Medulla oblongata (tissue), 1 donor: Measurements from ENCODE around the gene KCTD8.

Experiments used
- DNase-seq: peaks from one replicate; pipeline ENCODE4 v3.0.0-alpha.2; 2015; ENCODE audit errors: extremely low spot score

KCTD8 gene

GRCh38 chr4:44162538-44163270 is 285.9 kb downstream of the KCTD8 start:
- DNase-seq: no peak

GRCh38 chr4:44161756-44162155 is 286.9 kb downstream of the KCTD8 start:
- no peak for DNase-seq

DNA sequence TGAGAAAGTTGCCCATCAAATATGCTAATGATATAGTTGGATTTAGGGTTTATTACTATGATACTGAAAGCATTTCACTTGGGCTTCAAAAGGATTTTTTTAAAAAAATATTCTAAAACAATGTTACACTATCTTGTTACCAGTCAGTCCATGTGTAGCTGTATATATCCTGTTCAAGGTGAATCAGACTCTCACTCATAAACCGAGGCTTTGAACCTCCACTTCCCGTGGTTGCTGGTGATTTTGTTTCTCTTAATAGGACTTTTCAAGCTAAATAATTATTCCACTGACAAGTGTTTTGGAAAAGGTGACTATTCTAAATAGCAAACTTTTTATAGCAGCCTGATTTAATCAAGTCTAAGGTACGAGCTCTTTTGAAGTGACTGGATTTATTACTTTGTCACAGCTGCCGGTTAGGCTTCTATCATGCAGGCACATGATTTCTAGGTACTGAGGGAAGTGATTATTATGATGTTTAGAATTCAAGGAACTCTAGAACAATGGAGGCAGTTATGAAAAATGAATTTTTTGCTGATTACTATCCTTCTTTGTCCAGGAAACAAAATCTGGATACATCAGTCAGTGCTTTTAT is 287.7 kb downstream of the KCTD8 start:
- DNase-seq: no peak

GRCh38 chr4:44159991-44160390 is 288.6 kb downstream of the KCTD8 start:
- DNase-seq: no peak

DNA sequence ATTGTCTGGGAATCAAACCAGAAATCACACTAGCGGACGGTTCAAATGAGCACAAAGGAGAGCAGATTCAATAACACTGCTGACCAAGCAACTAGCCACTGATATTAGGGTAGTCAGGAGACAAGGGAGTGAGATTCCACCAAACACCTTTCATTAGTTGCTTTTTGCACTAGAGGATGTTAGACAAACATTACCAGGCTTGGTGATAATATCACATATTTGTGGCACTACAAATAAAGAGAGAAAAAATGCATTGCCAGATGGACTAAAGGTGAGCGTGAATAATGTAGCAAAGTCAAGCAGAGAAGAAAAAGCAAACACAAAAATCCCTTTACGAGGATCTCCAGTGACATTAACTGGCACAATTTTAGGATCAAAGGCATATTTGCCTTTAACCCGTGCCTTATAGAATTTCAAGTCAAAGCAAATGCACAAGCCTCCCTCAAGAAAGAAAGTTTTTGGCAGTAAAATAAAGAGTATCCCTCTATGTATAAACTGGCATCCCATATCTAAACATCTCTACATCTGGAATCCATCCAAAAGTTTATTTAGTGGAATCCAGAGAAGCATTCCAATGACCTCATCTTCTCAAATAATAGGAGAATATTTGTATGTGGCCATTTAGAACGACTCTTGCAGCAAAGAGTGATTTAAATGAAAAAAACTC is 290.9 kb downstream of the KCTD8 start:
- no peak for DNase-seq

DNA sequence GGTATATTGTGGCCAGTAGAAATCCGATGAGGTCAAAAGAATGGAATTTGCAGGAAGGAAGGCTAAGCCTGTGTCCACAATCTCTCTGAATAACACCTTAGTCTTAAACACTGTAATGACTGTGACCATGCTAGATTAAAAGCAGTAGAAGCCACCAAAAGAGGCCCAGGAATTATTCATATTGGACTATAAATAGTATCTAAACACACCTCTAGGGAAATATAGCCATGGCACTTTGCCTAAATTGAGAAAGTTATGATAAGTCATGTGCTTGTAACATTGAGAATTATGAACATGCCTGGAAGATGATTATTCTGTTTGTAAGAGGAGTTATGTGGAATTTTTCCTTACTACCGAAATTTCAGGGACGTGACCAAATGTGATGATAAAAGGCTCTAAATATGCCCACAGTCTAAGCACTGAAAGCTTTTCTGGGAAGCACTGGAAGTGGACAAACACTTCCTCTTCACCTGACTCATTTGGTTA is 298.5 kb downstream of the KCTD8 start:
- DNase-seq: no peak

DNA sequence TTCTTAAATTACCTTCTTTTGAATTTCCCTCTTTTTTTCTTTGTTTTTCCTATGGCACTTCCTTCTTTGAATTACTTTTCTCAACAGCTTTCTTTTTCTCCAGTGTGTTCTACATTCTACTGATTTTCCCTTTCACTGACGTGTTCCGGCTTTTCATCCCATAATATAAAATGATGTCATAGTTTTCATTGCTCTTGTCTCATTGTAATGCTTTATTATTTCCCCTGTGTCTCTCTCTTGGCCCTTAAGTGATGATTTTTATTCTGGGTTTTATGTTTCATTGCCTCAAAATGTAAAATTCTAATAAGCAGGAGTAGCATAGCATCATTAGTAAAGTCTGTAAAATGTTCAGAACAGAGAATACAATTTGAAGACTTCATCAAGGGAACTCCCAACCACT is 299.3 kb downstream of the KCTD8 start:
- DNase-seq: no peak

GRCh38 chr4:44147571-44148075 is 301.0 kb downstream of the KCTD8 start:
- DNase-seq: no peak

DNA sequence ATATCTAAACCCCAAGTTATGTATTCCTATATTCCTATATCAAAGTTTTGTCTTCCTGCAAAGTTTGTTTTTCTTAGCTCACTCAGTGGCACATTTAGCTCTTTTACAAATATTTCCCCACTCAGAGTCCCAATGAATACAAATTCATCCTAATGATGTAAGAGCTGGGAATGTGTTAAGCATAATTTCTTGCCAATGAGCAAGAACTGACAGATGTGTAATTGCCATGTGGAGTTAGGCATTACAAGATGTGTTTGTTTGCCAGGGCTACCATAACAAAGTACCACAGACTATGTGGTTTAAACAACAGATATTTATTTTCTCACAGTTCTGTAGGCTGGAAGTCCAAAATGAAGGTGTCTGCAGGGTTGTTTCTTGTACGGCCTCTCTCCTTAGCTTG is 302.1 kb downstream of the KCTD8 start:
- no peak for DNase-seq

GRCh38 chr4:44145868-44146267 is 302.7 kb downstream of the KCTD8 start:
- DNase-seq: no peak

DNA sequence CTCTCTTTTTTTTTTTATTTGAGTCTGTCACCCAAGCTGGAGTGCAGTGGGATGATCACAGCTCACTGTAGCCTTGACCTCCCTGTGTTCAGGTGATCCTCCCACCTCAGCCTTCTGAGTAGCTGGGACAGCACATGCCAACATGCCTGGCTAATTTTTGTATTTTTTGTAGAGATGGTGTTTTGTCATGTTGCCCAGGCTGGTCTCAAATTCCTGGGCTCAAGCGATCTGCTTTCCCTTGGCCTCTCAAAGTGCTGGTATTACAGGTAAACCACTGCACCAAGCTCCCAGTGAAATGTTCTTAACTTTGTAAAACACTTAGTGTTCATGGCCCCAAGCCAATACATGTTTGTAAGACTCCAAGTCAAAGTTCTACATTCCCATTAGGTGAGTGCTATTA is 316.1 kb downstream of the KCTD8 start:
- DNase-seq: no peak
